HG03575 (cell line): ENCODE results near the gene TBL1X.

ENCODE experiments used
- ATAC-seq: cut with Tn5 transposase; IDR thresholded peaks from one replicate; pipeline ENCODE4 v1.9.1; 2021; ENCODE audit not compliant: unreplicated experiment, insufficient number of reproducible peaks, low FRiP score; ENCODE audit errors: extremely low read depth

Gene TBL1X

GRCh38 chrX:9488586-9488985 is 23.7 kb downstream of the TBL1X start:
- no peak for ATAC-seq

GRCh38 chrX:9489234-9489633 is 24.4 kb downstream of the TBL1X start:
- no peak for ATAC-seq

- ATAC-seq, result no peak
These were observed 28.0 kb downstream of the TBL1X start for GRCh38 chrX:9492901-9493300.

- ATAC-seq, result no peak
These were observed 29.1 kb downstream of the TBL1X start for GRCh38 chrX:9493936-9494335.

GRCh38 chrX:9494771-9495170 is 29.9 kb downstream of the TBL1X start:
- no peak for ATAC-seq

GRCh38 chrX:9495496-9495895 is 30.6 kb downstream of the TBL1X start:
- no peak for ATAC-seq

GRCh38 chrX:9498236-9498635 is 33.4 kb downstream of the TBL1X start:
- ATAC-seq, result no peak

- no peak for ATAC-seq
These were observed 35.7 kb downstream of the TBL1X start for GRCh38 chrX:9500584-9500983.

GRCh38 chrX:9501362-9501761 is 36.5 kb downstream of the TBL1X start:
- no peak for ATAC-seq

GRCh38 chrX:9503261-9503660 is 38.4 kb downstream of the TBL1X start:
- no peak for ATAC-seq

GRCh38 chrX:9510366-9510765 is 45.5 kb downstream of the TBL1X start:
- no peak for ATAC-seq

GRCh38 chrX:9510980-9511379 is 46.1 kb downstream of the TBL1X start:
- no peak for ATAC-seq

- ATAC-seq, result no peak
These were observed 50.6 kb downstream of the TBL1X start for GRCh38 chrX:9515489-9515888.

GRCh38 chrX:9515973-9516538 is 51.2 kb downstream of the TBL1X start:
- no peak for ATAC-seq

- no peak for ATAC-seq
These were observed 51.8 kb downstream of the TBL1X start for GRCh38 chrX:9516635-9517034.

- ATAC-seq, result no peak
These were observed 53.2 kb downstream of the TBL1X start for GRCh38 chrX:9518051-9518450.

GRCh38 chrX:9518889-9519288 is 54.0 kb downstream of the TBL1X start:
- ATAC-seq, result no peak

GRCh38 chrX:9519546-9520216 is 54.8 kb downstream of the TBL1X start:
- no peak for ATAC-seq

GRCh38 chrX:9520217-9520590 is 55.3 kb downstream of the TBL1X start:
- ATAC-seq, result no peak

GRCh38 chrX:9522378-9523155 is 57.7 kb downstream of the TBL1X start:
- no peak for ATAC-seq
